Gastroesophageal sphincter (tissue), 4 donors: ENCODE data around the gene JAG2. TPM values are rescaled to one million over a fixed set of nuclear protein-coding genes. Genes with fewer than 3 reads are reported as not detected.

ENCODE experiments used
- ATAC-seq: fragments of 150-250 bp; one replicate; pipeline ENCODE4 v1.9.1; 2016; ENCODE audit warnings: mild to moderate bottlenecking, moderate library complexity
- H3K27ac ChIP-seq, 4 donors: fragments of 200-600 bp; sonication (generic) in 3 of 4; 1 replicate in 3 of 4; 2 replicates in 1 of 4; pipeline ENCODE4 v1.5.1; 2016 to 2019
- H3K27me3 ChIP-seq: fragments of 200-600 bp; sonication (generic); one replicate; pipeline ENCODE4 v1.5.1; 2019
- H3K36me3 ChIP-seq, 2 donors: fragments of 200-600 bp; sonication (generic); one replicate each; pipeline ENCODE4 v1.5.1; 2019; ENCODE audit warnings: control low read depth in 1 of 2
- H3K4me1 ChIP-seq, 3 donors: fragments of 200-600 bp; sonication (generic); 1 replicate in 2 of 3; 2 replicates in 1 of 3; pipeline ENCODE4 v1.5.1; 2016 to 2019; ENCODE audit warnings: control low read depth in 2 of 3
- H3K4me3 ChIP-seq, 2 donors: fragments of 200-600 bp; sonication (generic); one replicate each; pipeline ENCODE4 v1.5.1; 2019; ENCODE audit warnings: mild to moderate bottlenecking in 1 of 2, moderate library complexity in 1 of 2
- H3K9me3 ChIP-seq, 3 donors: fragments of 200-600 bp; sonication (generic); one replicate each; pipeline ENCODE4 v1.5.1; 2017 to 2019; ENCODE audit warnings: control low read depth in 2 of 3
- EP300 ChIP-seq: sonication (generic); formaldehyde crosslinking; IDR thresholded peaks from one replicate; pipeline ENCODE4 v1.6.1; 2017; ENCODE audit warnings: antibody characterized with exemption, mild to moderate bottlenecking
- POLR2A ChIP-seq, 2 donors: fragments of 450-650 bp; IDR thresholded peaks; one replicate each; pipeline ENCODE4 v1.6.1; 2017; ENCODE audit warnings: antibody characterized with exemption in 2 of 2, mild to moderate bottlenecking in 2 of 2, moderate library complexity in 1 of 2
- POLR2AphosphoS5 ChIP-seq: sonication (generic); formaldehyde crosslinking; IDR thresholded peaks from one replicate; pipeline ENCODE4 v1.6.1; 2017; ENCODE audit warnings: antibody characterized with exemption
- WGBS, 2 donors: methylation state at CpG; one replicate each; pipeline ENCODE4 v1.1.5; 2018; ENCODE audit warnings: low coverage in 1 of 2; 5-methylcytosine and 5-hydroxymethylcytosine counted together
- total RNA-seq, 4 donors: library from RNA; depleted of rRNA; stranded (reverse); fragments of >200 nt; gene quantifications; one replicate each; pipeline ENCODE4 v1.1.0, GENCODE V29; 2016
- TF ChIP-seq, protein P1 (sequence below), 4 experiments: fragments of 200-600 bp in 2 of 4; fragments of 450-650 bp in 2 of 4; sonication (generic) in 1 of 4; IDR thresholded peaks; one replicate each; pipeline ENCODE4 v1.5.1; 2017 to 2019; ENCODE audit warnings: antibody characterized with exemption in 4 of 4, mild to moderate bottlenecking in 2 of 4, moderate library complexity in 2 of 4

The JAG2 gene
- total RNA-seq, 4 donors from 2014 or later = 3.7 to 18.8 (median 14.5) TPM

DNA sequence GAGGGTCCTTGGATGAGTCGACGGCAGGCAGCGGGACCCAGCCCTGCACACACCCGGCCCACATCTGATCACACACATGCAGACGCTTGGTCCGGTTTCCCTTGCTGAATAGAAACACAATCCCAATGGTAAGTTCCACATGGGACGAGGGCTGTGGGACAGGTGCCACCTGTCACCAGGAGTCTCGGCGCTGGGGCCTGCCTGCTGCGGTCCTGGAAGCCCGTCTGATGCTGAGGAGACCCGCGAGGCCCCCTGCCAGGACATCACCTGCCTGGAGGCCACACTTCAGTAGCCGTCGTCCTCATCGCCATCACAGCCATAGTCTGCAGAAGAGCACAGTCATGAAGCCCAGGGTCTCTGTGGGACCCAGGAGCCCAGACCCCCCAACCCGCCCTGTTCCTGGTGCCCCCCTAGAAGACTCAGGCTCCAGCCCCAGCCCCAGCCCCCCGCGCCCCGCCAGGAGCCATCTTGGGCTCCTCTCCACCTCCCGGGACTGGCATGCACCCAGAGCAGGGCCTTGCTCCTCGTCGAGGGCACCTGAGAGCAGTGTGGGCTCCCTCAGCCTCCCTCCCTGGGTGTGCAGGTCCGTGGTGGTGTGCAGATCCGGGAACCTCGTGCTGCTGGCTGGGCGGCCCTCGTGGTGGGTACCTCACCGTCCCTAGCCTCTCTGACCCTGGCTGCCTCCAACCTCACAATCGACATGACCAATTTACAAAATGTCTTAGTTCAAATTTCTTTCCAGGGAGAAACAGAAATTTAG lies 41.9 kb upstream of the JAG2 start:
- 86 to 88% methylated on average over 1 to 5 of the region's 30 CpGs for WGBS, 2 donors
- H3K27ac ChIP-seq = no peak overlapping the region
- no peak overlapping the region for H3K4me3 ChIP-seq
- peaks cover 0 to 21% (median 0%) of the 10 kb centered on the region in 3 donors for H3K4me1 ChIP-seq
- no peak for TF ChIP-seq POLR2AphosphoS5
- no peak for TF ChIP-seq POLR2A (IDR thresholded peaks at IDR 0.05)
- TF ChIP-seq, protein P1, sequence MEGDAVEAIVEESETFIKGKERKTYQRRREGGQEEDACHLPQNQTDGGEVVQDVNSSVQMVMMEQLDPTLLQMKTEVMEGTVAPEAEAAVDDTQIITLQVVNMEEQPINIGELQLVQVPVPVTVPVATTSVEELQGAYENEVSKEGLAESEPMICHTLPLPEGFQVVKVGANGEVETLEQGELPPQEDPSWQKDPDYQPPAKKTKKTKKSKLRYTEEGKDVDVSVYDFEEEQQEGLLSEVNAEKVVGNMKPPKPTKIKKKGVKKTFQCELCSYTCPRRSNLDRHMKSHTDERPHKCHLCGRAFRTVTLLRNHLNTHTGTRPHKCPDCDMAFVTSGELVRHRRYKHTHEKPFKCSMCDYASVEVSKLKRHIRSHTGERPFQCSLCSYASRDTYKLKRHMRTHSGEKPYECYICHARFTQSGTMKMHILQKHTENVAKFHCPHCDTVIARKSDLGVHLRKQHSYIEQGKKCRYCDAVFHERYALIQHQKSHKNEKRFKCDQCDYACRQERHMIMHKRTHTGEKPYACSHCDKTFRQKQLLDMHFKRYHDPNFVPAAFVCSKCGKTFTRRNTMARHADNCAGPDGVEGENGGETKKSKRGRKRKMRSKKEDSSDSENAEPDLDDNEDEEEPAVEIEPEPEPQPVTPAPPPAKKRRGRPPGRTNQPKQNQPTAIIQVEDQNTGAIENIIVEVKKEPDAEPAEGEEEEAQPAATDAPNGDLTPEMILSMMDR (IDR thresholded peaks at IDR 0.05) = no peak
- no peak for TF ChIP-seq EP300
- no peaks in the 10 kb centered on the region for H3K27me3 ChIP-seq
- H3K9me3 ChIP-seq = no peaks in the 10 kb centered on the region
- peaks cover 0 to 63% of the 10 kb centered on the region in 2 donors for H3K36me3 ChIP-seq
- no peak for ATAC-seq

DNA sequence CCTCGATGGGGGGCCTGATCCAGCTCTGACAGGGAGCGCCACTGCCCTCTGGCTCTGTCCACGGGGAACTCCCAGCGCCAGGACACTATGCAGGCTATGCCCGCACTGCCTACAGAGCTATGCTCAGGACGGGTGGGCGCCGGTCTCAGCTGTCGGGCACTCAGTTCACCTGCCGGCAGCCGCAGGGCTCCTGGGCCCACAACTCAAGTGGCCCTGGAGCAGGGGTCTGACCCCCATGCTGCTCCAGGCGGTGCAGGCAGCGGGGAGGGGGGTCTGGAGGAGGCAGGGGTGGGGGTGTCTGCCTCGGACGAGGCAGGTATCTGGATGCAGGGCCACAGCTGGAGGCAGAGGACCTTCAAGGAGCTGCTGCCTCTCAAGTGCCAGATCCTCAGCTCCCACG lies 41.1 kb upstream of the JAG2 start:
- Histone ChIP-seq H3K4me1 (peaks cover 0 to 29% (median under 1%) of the 10 kb centered on the region in 3 donors), H3K9me3 (no peaks in the 10 kb centered on the region), H3K4me3 (no peak overlapping the region), H3K27me3 (no peaks in the 10 kb centered on the region), H3K27ac (no peak overlapping the region), H3K36me3 (peaks cover 0 to 61% of the 10 kb centered on the region in 2 donors)
- no CpG with 5 or more reads among the region's 16 CpGs for WGBS, 2 donors
- no peak for ATAC-seq
- TF ChIP-seq EP300 (no peak), POLR2A (IDR thresholded peaks at IDR 0.05) (no peak), POLR2AphosphoS5 (no peak)
- TF ChIP-seq, protein P1 (IDR thresholded peaks at IDR 0.05) = no peak

- H3K36me3 ChIP-seq = peaks cover 0 to 55% of the 10 kb centered on the region in 2 donors
- TF ChIP-seq, protein P1 (IDR thresholded peaks at IDR 0.05) = no peak
- TF ChIP-seq EP300 = no peak
- no peak for TF ChIP-seq POLR2AphosphoS5
- no peak for TF ChIP-seq POLR2A (IDR thresholded peaks at IDR 0.05)
- ATAC-seq = no peak
- H3K4me1 ChIP-seq = peaks cover 0 to 35% (median 6%) of the 10 kb centered on the region in 3 donors
- WGBS, 2 donors = no CpG with 5 or more reads among the region's 8 CpGs
- no peaks in the 10 kb centered on the region for H3K27me3 ChIP-seq
- no peak overlapping the region for H3K4me3 ChIP-seq
- no peak overlapping the region for H3K27ac ChIP-seq
- no peaks in the 10 kb centered on the region for H3K9me3 ChIP-seq
Measured at GRCh38 chr14:105209091-105209490, 40.5 kb upstream of the JAG2 start.

- peaks cover 0 to 35% (median 9%) of the 10 kb centered on the region in 3 donors for H3K4me1 ChIP-seq
- no peak overlapping the region for H3K4me3 ChIP-seq
- TF ChIP-seq POLR2A (IDR thresholded peaks at IDR 0.05) (no peak), POLR2AphosphoS5 (no peak), EP300 (no peak)
- TF ChIP-seq, protein P1 (IDR thresholded peaks at IDR 0.05) = no peak
- peaks cover 0 to 51% of the 10 kb centered on the region in 2 donors for H3K36me3 ChIP-seq
- no CpG with 5 or more reads among the region's 12 CpGs for WGBS, 2 donors
- H3K27me3 ChIP-seq = no peaks in the 10 kb centered on the region
- ATAC-seq = no peak
- H3K27ac ChIP-seq = no peak overlapping the region
- no peaks in the 10 kb centered on the region for H3K9me3 ChIP-seq
Measured at GRCh38 chr14:105208738-105209075, 40.1 kb upstream of the JAG2 start.
